ENCODE measurements around the gene WFDC2. TPM values are rescaled to one million over a fixed set of nuclear protein-coding genes. Genes with fewer than 3 reads are reported as not detected.

WFDC2 gene
- total and polyA plus RNA-seq, 2 of the 4 experiments (the other 2 are of a cell fraction), result not detected

GRCh38 chr20:45449528-45449927 lies 20.0 kb upstream of the WFDC2 start:
- Histone ChIP-seq H3K18ac (ENCODE audit: low read depth, low read length) (no peak overlapping the region), H3K79me1 (ENCODE audit: low read depth in 1 of 2, low read length in 2 of 2) (no peaks in the 10 kb centered on the region), H2AK5ac (ENCODE audit: low read depth, low read length) (no peak overlapping the region), H4K91ac (ENCODE audit: insufficient read depth, low read depth, low read length) (no peak overlapping the region), H3K9me3 (ENCODE audit: control insufficient read depth, insufficient read depth, low read length) (no peaks in the 10 kb centered on the region), H2AFZ (replicated peaks; ENCODE audit: low read length, poor library complexity) (no peak overlapping the region), H2AK9ac (replicated peaks; ENCODE audit: low read depth, low read length, poor library complexity) (no peak overlapping the region), H2BK120ac (ENCODE audit: low read depth, low read length) (no peak overlapping the region), H4K20me1 (ENCODE audit: insufficient read depth, low read length) (no peaks in the 10 kb centered on the region), H3K4ac (ENCODE audit: low read depth, low read length) (no peak overlapping the region), H3K27ac (ENCODE audit: insufficient read depth, low read length) (no peak overlapping the region), H4K8ac (ENCODE audit: low read depth in 2 of 2, low read length in 2 of 2) (no peak overlapping the region), H3K4me3 (ENCODE audit: insufficient read depth, low read depth, low read length) (no peak overlapping the region), H3K4me2 (ENCODE audit: low read depth, low read length) (no peak overlapping the region), H3K14ac (replicated peaks; ENCODE audit: low read depth, low read length) (no peak overlapping the region), H3K23ac (ENCODE audit: low read depth, low read length) (no peak overlapping the region), H3K36me3 (ENCODE audit: control insufficient read depth, insufficient read depth, low read length) (no peaks in the 10 kb centered on the region), H3K27me3 (ENCODE audit: control insufficient read depth, insufficient read depth, low read length) (peaks cover 12% of the 10 kb centered on the region), H2BK20ac (ENCODE audit: low read depth, low read length) (no peak overlapping the region), H3K9me1 (ENCODE audit: insufficient read depth, low read length) (no peaks in the 10 kb centered on the region), H3K4me1 (ENCODE audit: control insufficient read depth, insufficient read depth, low read length) (no peaks in the 10 kb centered on the region), H4K5ac (ENCODE audit: low read depth, low read length) (no peak overlapping the region), H2BK5ac (ENCODE audit: low read depth, low read length, poor library complexity, severe bottlenecking) (no peak overlapping the region), H3K56ac (ENCODE audit: extremely low read depth, insufficient read depth, low read length) (no peak overlapping the region), H3K9ac (ENCODE audit: low read depth, low read length) (no peak overlapping the region), H2BK15ac (ENCODE audit: low read depth, low read length) (no peak overlapping the region)
- POLR2A ChIA-PET (ENCODE audit: unreplicated experiment), result no interaction called here
- CTCF ChIA-PET, result interaction anchor here (0.7 to 2.2 kb wide), 6 partner anchors 10 to 129 kb away, joined by 3 to 10 read pairs (median 5); partner anchors contain the start of gene SYS1
- intact Hi-C loops (cut with micrococcal nuclease), result no loop called here
- ATAC-seq (ENCODE audit: low read depth) (no peak), DNase-seq (no peak)
- dilution Hi-C loops (cut with HindIII; ENCODE audit: low sequenced_read_pairs, unreplicated experiment), result no loop called here
- BruUV-seq (replicated peaks), result no TSS peak
- in situ Hi-C loops (cut with MboI; ENCODE audit: low sequenced_read_pairs), result no loop called here
- WGBS, 2 experiments (ENCODE audit: extremely low coverage in 2 of 2, insufficient read length in 1 of 2), result 40% methylated on average over 1 of the region's 3 CpGs; no CpG with 5 or more reads in 1 of the 2 experiments
- TF ChIP-seq USF2 (IDR thresholded peaks at IDR 0.05; ENCODE audit: low read depth, low read length), result no peak
- no peak for TF ChIP-seq RCOR1 (IDR thresholded peaks at IDR 0.05; ENCODE audit: insufficient replicate concordance, low read length)
- TF ChIP-seq BHLHE40 (IDR thresholded peaks at IDR 0.05; ENCODE audit: low read depth, low read length), result no peak
- no peak for TF ChIP-seq RAD21 (IDR thresholded peaks at IDR 0.05; ENCODE audit: low read length)
- TF ChIP-seq CEBPB (IDR thresholded peaks at IDR 0.05; ENCODE audit: low read depth, low read length), result no peak
- TF ChIP-seq CTCF (conservative IDR thresholded peaks at IDR 0.05; ENCODE audit: low read depth, low read length), result no peak
- TF ChIP-seq RFX5 (IDR thresholded peaks at IDR 0.05; ENCODE audit: low read depth, low read length), result no peak
- no peak for TF ChIP-seq SMC3 (IDR thresholded peaks at IDR 0.05; ENCODE audit: low read depth, low read length)
- no peak for TF ChIP-seq CHD1 (IDR thresholded peaks at IDR 0.05; ENCODE audit: low read depth, low read length)
- no peak for TF ChIP-seq MAFK (IDR thresholded peaks at IDR 0.05; ENCODE audit: low read depth, low read length)
- no peak for TF ChIP-seq NFE2L2 (IDR thresholded peaks at IDR 0.05; ENCODE audit: low read depth, low read length)
- TF ChIP-seq MAZ (IDR thresholded peaks at IDR 0.05; ENCODE audit: borderline replicate concordance, low read depth, low read length), result no peak
- no peak for TF ChIP-seq MXI1 (IDR thresholded peaks at IDR 0.05; ENCODE audit: borderline replicate concordance, low read depth, low read length)
- TF ChIP-seq FOS (IDR thresholded peaks at IDR 0.05; ENCODE audit: low read depth, low read length), result no peak

All from IMR-90 (cell line).